PFSK-1 (cell line): Measurements from ENCODE around the gene CAPZA1.

Experiments
- POLR2AphosphoS5 ChIP-seq: IDR thresholded peaks from 2 replicates; pipeline ENCODE4 v1.6.1; 2012; ENCODE audit warnings: low read depth, mild to moderate bottlenecking, control low read depth, low read length, moderate library complexity
- REST ChIP-seq, 2 experiments: IDR thresholded peaks; 2 replicates each; pipeline versions ENCODE4 v1.6.1 to v1.8.0; 2011 to 2012; ENCODE audit warnings: low read depth in 2 of 2, low read length in 2 of 2, control low read depth in 1 of 2, inconsistent platforms in 1 of 2, mild to moderate bottlenecking in 1 of 2, moderate library complexity in 1 of 2; ENCODE audit not compliant: insufficient read depth in 1 of 2
- SIN3A ChIP-seq: IDR thresholded peaks from 2 replicates; pipeline ENCODE4 v1.6.1; 2012; ENCODE audit warnings: mild to moderate bottlenecking, low read length, moderate library complexity, borderline replicate concordance; ENCODE audit not compliant: insufficient read depth
- TAF1 ChIP-seq: IDR thresholded peaks from 2 replicates; pipeline ENCODE4 v1.6.1; 2012; ENCODE audit warnings: low read length, control low read depth, borderline replicate concordance; ENCODE audit not compliant: insufficient read depth

DNA sequence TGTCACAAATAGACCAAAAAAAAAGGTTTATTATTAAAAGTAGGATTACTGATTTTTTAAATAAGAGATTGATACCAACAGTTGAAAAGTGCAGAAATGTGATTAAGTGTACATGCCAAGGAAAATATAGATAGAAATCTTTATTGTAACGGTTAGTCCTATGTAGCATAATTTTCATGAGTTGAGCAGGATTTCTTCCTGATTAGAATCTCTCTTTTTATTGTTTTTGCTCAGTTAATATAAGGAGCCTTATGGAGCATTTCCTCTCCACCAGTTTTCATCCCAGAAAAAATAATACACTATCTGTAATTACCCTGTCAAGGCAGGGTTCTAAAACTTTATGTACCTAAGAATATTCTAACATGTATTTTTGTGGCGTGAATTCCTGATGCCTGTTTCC is 23.4 kb downstream of the CAPZA1 start:
- no peak for TF ChIP-seq REST (IDR thresholded peaks at IDR 0.05; ENCODE audit: insufficient read depth in 1 of 2, low read depth in 2 of 2, low read length in 2 of 2)
- no peak for TF ChIP-seq POLR2AphosphoS5
- no peak for TF ChIP-seq TAF1
- TF ChIP-seq SIN3A = no peak
